ENCODE data around the gene ABLIM3. TPM values are rescaled to one million over a fixed set of nuclear protein-coding genes. Genes with fewer than 3 reads are reported as not detected.

The ABLIM3 gene
- total and polyA plus RNA-seq, 2 of the 8 experiments (the other 6 are each of a cell fraction or from before 2014, with no cell fraction given) = 0.36 to 0.56 TPM

DNA sequence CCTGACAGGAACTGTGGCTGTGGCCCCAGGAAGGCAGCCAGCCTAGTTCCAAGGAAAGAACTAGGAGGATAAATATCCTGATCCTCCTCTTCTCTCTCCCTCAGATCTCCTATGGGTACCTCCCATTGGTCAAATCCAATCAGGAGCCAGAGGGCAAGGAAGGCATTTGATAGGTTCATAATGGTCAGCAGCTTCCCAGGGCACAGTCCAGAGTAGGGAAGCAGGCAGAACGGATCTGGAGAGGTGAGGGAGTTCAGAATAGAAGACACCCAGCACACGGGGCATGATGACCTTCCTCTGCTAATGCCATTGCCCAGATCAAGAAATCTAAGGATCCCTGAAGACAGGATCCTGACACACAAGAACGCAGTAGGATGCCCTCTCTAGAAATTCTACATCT is 8.6 kb downstream of the ABLIM3 start (continued):
- TF ChIP-seq CHD1 (IDR thresholded peaks at IDR 0.05; ENCODE audit: low read depth, low read length) (no peak), SP2 (IDR thresholded peaks at IDR 0.05; ENCODE audit: low read length) (no peak)
- TF ChIP-seq, protein P1, sequence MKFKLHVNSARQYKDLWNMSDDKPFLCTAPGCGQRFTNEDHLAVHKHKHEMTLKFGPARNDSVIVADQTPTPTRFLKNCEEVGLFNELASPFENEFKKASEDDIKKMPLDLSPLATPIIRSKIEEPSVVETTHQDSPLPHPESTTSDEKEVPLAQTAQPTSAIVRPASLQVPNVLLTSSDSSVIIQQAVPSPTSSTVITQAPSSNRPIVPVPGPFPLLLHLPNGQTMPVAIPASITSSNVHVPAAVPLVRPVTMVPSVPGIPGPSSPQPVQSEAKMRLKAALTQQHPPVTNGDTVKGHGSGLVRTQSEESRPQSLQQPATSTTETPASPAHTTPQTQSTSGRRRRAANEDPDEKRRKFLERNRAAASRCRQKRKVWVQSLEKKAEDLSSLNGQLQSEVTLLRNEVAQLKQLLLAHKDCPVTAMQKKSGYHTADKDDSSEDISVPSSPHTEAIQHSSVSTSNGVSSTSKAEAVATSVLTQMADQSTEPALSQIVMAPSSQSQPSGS (IDR thresholded peaks at IDR 0.05; ENCODE audit: low read length) = no peak
